ENCODE measurements around the gene CXCL16.
"Not testable (repeated sequence)": the region's sequence is repeated elsewhere in the genome, so short reads cannot be mapped to it uniquely, and the experiment has no call there.

CXCL16 gene

DNA sequence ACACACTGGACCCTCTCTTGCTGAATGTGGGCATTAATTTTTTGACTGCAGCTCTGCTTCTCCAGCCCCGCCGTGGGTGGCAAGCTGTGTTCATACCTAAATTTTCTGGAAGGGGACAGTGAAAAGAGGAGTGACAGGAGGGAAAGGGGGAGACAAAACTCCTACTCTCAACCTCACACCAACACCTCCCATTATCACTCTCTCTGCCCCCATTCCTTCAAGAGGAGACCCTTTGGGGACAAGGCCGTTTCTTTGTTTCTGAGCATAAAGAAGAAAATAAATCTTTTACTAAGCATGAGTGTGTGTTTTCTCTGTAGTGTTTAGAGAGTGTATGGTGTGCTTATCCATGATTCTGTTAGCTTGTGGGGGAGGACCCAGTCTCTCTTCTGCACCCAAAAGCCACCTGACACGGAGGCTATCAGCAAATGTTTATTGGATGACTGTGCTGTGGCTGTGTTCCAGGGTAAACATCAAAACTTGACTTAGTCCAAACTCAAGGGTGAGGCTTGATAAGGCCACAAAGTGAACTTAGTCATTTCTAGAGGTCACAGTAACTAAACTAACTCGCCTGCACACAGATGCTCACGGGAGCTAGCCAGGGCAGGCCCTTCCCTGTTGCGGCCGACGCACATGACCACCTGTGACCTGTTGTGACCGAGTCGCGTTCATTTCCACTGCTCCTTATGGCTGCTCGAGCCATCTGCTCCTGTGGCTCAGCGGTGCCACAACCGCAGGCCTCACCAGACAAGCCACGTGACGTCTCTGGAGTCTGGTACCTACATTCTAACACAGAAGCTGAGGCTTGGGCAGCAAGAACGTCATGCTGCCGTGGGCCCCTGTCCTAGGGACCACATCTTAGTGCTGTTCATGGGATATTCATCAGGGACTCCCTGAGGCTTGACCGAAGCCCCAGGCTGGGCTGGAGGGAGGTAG, 18.3 kb downstream of the CXCL16 start:
- DNase-seq (ENCODE audit: low read depth in 3 of 3) = no peak

DNA sequence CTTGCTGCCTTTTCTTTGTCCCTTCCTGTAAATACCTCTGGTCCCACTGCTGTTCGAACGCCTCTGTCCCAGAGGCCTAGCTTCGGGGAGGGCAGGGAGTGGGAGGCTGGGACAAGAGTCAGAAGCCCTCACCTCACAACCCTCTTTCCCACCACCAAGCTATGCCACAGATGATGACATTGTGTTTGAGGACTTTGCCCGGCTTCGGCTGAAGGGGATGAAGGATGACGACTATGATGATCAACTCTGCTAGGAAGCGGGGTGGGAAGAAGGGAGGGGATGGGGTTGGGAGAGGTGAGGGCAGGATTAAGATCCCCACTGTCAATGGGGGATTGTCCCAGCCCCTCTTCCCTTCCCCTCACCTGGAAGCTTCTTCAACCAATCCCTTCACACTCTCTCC, 18.9 kb downstream of the CXCL16 start:
- DNase-seq (ENCODE audit: low read depth in 3 of 3) = no peak

DNA sequence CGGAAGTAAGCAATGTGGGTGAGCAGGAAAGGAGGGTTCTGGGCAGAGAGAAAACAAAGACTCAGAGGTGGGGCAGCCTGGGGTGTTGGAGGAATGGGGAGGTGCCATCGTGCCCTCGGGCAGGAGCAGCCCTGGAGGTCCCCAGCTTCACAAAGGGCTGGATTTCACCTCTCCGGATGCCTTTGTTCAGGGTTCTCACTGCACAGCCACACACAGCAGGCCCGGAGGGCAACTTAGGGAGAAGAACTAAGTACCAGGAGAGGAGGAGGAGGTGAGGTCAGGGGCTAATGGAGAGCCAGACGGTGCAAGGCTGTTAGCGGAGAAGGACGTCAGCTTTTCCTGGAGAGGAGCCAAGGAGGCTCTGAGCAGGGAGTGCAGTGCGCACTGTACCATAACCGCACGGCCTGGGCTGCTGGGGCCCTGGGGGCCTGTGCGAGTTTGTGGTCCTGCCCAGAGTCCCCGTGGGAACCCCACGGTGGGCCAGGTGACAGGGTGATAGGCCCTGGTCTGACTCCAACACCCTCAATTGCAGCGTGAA, 20.0 kb downstream of the CXCL16 start:
- DNase-seq (ENCODE audit: low read depth in 3 of 3) = no peak

DNA sequence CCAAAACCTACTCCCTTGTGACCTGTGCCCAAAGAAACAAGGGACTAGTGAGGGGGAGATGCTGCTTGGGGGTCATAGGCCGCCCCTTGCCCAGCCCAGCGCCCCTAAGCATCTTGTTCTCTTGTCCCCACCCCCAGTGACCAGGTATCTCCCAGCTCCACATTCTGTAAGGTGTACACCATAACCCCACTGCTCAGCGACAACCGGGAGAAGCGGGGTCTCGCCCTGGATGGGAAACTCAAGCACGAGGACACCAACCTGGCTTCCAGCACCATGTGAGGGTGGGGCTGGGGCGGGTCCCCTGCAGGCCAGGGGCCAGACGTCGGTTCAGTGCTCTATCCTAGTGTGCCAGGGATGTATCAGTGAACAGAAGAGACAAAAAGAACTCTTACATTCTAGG, 20.6 kb downstream of the CXCL16 start:
- no peak for DNase-seq (ENCODE audit: low read depth in 3 of 3)

DNA sequence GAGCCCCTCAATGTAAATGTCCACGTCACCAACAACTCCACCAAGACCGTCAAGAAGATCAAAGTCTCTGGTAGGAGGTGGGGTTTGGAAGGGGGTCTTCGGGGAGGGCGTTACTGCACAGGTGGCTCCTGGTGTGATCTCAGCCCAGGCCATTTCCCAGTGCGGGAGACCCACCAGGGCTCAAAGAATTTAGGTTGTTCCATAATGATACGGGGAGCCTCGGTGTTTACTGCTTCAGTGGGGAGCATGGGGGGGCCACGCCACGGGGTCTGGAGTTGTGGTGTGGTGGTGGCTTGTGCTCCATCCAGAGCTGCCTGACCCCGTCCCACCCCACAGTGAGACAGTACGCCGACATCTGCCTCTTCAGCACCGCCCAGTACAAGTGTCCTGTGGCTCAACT, 21.5 kb downstream of the CXCL16 start:
- DNase-seq (ENCODE audit: low read depth in 3 of 3) = no peak

DNA sequence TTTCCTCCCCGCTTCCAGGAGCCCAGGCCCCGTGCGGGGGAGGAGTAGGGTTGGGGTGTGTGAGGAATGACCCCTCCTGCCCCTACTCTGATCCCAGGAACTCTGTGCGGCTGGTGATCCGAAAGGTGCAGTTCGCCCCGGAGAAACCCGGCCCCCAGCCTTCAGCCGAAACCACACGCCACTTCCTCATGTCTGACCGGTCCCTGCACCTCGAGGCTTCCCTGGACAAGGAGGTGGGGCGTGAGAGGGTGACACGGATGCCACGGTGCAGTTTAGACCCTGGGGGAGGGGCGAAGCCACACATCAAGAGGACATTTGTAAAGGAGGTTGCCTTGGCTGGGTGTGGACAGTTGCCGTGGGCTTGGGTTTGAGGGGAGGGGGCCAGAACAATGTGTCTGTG, 21.9 kb downstream of the CXCL16 start:
- DNase-seq (ENCODE audit: low read depth in 3 of 3) = no peak

DNA sequence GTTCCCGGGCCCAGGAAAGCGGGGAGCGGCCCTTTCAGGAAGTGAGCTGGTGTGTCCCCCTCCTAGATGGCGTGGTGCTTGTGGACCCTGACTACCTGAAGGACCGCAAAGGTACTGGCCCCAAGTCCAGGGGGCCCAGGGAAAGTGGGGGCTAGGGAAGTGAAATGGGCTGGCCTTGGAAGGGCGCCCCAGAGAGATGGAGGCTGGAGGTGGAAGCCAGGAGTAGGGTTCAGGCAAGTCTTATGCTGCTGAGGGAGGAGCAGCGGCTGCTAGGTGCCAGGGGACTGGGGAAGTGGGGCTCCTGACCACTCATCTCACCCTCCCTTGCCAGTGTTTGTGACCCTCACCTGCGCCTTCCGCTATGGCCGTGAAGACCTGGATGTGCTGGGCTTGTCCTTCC, 23.6 kb downstream of the CXCL16 start:
- DNase-seq (ENCODE audit: low read depth in 3 of 3) = no peak

DNA sequence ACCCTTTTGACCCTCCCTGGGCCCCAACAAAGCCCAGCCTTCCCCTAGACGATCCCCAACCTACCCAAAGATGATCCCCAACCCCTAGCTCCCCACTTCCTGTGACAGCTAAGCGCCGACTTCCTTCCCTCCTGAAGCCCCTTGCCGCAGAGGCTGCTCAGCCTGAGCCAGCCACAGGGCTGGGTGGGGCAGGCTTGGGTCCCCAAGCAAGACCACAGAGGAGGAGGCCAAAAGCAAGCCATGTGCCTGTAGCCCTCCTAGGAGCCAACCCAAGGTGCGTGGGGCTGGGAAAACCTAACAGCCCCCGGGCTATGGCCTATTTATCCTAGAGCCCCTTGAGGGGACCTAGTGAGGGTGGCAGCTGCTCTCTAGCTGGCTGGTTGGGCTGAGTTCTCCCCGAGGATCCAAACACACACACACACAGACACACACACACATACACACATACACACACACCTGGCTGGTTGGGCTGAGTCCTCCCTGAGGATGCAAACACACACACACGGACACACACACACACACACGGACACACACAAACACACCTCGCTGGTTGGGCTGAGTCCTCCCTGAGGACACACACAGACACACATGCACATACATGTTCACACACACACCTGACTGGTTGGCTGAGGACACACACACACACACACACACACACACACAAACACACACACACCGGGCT, 24.5 kb downstream of the CXCL16 start:
- no peak for DNase-seq (ENCODE audit: low read depth in 3 of 3)

DNA sequence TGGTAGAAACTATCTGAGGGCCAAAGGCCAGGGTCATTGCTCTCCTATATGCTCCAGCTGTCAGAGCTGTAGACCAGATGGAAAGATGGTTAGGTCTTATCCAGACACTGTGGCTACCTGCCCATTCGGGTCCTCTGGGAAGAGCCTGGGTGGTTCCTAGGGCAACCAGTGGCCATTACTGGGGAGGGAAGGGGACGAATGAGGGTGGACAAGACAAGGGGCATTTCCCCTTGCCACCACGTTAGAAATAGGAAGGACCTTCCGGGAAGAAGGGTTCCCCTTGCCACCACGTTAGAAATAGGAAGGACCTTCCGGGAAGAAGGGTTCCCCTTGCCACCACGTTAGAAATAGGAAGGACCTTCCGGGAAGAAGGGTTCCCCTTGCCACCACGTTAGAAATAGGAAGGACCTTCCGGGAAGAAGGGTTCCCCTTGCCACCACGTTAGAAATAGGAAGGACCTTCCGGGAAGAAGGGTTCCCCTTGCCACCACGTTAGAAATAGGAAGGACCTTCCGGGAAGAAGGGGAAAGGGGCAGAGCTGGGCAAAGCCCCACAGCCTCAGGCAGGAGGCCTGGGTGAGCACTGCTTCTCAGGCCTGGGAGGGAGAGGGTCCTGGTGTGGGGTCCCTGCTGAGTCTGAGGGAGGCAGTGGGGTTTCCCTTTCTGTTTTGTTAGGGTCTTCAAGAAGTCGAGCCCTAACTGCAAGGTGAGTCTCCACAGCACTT, 25.2 kb downstream of the CXCL16 start:
- not testable (repeated sequence) for DNase-seq (ENCODE audit: low read depth in 3 of 3)

DNA sequence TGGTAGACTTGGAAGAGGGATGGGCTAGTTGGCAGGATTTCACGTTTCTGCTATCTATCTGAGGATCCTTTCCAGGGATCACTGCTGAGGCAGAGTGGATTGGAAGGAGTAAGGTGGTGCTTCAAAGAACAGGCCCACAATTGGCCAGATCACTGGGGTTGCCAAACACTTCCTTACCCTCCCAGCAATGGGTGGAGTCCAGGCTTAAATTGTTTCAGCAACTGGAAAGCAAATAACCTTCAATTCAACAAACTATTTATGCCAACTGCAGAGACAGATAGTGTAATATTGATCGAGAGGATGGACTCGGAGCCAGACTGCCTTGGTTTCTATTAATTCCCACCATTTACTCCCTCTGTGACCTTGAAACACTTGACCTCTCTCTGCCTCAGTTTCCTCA, 27.2 kb downstream of the CXCL16 start:
- no peak for DNase-seq (ENCODE audit: low read depth in 3 of 3)

DNA sequence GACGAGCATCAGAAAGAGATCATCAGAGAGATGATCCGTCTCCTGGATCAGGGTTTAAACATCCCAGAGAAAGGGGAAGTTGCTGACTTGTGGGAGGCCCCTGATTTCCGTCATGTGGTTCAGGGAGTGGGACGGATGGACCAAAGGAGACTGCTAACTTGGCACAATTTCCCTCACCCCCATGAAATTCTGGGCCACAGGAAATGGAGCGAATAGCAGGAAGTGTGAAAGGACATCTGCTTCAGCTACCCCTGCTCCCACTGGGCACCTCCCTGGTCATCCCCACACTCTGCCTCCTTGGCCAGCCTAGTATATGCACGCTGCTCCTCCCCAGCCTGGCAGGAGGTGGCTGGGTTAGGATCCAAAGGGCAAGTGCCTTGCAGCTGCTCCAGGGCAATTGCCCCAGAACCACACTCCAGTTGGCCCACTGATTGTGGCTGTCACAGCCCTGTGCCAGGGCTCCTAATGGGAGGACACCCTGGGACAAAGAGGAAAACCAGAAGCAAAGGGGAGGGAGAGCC, 28.0 kb downstream of the CXCL16 start:
- no peak for DNase-seq (ENCODE audit: low read depth in 3 of 3)

DNA sequence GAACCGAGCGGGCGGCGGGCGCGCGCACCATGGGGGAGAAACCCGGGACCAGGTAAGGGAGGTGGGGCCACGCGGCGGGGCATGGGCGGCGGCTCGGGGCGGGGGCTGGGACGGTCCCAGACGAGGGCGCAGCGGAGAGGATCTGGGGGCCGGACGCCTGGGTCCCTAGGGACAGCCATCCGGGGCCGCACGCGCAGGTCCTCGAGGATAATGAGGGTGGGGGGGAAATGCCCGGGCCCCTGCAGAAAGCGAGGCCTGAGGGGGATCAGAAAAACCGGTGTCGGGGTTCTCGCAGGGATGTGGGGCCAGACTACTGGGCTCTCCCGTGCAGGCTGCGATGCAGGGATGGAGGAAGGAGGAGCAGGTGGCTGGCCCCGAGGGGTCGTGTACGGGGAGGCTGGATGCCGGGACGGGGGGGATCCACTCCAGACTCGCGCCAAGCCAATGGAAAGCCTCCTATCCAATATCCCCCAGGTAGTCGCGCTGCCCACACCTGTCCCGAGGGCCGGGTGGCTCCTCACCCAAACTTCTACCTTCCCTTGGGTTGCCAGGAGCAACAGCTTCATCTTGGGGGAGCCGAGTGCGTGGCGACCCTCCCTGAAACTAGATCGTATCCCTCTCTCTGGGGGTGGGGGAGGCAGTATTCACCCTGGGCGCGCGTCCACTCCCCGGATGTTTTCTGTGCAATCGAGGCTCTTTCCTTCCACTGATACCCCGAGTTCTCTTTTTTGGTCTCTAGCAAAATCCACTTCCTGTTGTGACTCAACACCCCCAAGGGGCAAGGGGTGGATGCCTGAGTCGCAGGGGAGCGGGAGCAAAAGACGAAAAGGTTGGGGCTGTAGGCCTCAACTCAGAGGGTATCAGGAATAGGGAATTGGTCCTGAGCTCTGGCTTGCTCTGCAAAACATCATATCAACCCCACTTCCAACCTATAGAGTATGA, 28.8 kb downstream of the CXCL16 start:
- DNase-seq (ENCODE audit: low read depth in 3 of 3) = peak in 1 of 3 donors; percentile 40

DNA sequence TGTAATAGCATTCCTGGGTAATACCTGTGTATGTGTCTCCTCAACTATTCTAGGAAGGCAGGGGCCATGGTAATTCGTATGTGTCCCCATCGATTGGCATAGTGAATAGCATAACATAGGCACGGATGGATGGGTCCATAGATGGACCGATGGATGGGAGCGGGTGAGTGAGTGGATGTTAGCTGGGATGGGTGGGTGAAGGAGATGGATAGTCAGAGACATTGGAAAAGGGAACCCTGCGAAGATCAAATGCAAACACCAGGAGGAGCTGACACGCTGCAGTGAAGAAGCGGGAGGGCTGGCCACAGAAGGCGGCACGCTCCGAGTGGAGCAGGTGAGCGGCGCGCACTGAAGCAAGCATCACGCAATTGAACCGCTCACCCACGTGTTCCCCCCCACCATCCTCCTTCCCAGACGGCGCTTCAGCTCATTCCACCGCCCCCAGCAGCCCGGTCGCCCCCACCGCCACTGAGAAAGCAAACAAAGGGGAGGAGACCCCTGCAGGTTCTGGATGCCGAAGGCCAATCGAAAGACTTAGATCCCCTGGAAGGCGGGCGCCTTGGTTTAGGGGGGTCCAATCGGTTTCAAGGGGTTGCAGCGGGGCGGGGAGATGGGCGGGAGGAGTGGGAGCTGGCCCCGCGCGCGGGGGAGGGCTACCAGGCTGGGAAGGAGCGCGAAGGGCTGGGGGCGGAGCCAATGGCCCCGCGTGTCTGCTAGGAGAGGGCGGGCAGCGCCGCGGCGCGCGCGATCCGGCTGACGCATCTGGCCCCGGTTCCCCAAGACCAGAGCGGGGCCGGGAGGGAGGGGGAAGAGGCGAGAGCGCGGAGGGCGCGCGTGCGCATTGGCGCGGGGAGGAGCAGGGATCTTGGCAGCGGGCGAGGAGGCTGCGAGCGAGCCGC, 29.7 kb downstream of the CXCL16 start, which contains the start of gene ARRB2:
Gene ARRB2 (plus strand): TSS at position 839 of the 899 bp plus-strand sequence. CDS start 90 bp downstream, outside the sequence.
- DNase-seq (ENCODE audit: low read depth in 3 of 3) = peak; percentile 95 to 97 (median 95)

DNA sequence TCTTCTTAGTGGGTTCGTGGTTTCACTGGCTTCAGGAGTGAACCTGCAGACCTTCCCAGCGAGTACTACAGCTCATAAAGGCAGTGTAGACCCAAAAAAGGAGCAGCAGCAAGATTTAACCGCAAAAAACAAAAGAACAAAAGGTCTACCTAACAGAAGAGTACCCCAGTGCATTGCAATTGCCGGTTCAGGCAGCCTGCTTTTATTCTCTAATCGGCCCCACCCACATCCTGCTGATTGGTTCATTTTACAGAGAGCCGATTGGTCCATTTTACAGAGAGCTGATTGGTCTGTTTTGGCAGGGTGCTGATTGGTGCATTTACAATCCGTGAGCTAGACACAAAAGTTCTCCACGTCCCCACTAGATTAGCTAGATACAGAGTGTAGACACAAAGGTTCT, 31.3 kb downstream of the CXCL16 start:
- peak; percentile 35 to 54 (median 51) for DNase-seq (ENCODE audit: low read depth in 3 of 3)

DNA sequence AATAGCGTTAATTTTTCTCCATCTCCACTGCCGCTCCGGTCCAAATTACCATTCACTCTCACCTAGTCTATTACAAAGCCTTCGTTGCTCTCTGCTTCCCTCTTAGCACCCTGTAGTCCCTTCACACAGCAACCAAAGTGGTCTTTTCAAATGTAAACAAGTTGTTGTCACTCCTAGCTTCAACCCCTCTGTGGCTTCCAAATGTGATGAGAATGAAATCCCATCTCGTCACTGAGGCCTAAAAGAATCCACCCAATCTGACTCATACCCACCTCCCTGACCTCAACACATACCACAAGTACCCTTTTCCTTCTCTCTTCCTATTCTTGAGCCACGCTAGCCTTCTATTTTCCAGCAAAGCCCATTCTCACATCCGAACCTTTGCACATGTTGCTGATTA, 33.6 kb downstream of the CXCL16 start:
- DNase-seq (ENCODE audit: low read depth in 3 of 3) = no peak

DNA sequence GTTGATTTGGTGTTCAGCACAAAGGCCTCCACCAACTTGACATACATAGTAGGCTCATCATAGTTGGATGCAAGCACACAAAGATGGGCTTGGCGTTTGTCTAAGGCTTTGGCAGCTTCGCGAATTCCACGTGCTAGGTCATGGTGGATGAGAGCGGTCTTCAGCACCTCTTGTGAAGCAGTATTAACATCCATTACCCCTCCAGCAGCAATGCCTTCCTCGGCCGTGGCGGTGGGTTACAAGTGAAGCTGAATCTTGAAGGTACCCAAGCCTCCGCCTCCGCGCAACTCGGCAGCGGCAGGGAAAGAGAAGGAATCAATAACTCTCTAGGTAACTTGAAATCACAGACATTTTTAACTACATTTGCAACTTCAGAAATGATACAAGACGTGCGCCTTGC, 34.7 kb downstream of the CXCL16 start:
- no peak for DNase-seq (ENCODE audit: low read depth in 3 of 3)

DNA sequence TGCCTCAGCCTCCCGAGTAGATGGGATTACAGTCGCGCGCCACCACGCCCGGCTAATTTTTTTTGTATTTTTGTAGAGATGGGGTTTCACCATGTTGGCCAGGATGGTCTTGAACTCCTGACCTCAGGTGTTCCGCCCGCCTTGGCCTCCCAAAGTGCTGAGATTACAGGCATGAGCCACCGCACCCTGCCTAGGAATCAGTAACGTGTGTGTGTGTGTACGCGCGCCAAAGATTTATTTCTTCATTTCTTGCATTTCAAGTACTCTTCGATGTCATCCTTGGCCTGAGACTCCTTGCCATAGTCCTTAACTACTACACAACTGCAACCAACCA, 35.2 kb downstream of the CXCL16 start:
- DNase-seq (ENCODE audit: low read depth in 3 of 3) = not testable (repeated sequence)

DNA sequence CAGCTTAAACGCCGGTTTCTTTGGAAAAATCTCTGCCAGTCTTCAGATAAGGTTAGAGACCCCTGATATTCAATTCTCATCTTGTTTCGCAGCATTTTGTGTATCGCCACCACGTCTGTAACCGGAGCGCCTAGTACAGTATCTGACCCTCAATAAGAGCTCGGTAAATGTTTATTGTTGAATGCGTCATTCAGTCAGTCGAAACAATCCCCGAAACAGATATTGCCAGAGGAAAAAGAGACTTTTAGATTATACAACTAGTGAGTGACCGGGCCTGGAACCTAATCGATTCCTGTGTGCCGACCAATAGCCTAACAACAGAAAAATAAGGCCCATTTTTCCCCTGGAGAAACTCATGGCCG, 36.4 kb downstream of the CXCL16 start:
- no peak for DNase-seq (ENCODE audit: low read depth in 3 of 3)

DNA sequence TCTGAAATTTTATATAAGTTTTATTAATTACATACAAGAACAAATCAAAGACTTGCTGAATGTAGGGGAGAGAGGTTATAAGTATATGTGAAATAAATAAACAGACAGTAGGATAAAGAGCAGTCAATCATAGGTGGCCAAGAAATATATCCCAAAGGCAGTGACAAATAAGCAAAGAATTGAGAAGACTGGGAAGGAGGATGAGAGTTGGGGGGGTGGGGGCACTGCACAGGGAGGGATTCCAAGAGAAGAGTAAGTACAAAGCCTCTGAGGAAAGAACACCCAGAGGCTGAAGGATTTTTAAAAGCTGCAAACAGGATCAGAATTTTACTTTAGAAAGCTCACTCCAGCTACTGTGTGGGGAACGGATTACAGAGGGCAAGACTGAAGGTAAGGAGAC, 38.6 kb downstream of the CXCL16 start:
- no peak for DNase-seq (ENCODE audit: low read depth in 3 of 3)
